Keratinocyte (primary cell): ENCODE data around the gene SLC43A3. TPM values are rescaled to one million over a fixed set of nuclear protein-coding genes. Genes with fewer than 3 reads are reported as not detected.

Experiments
- DNase-seq: peaks from one replicate; pipeline ENCODE4 v3.0.0-alpha.2; 2011; ENCODE audit warnings: low read depth, missing footprints, low spot score
- FAIRE-seq: peaks from 2 replicates; lab custom pipeline; 2011; peaks lifted over from hg19 to GRCh38; lab: Jason Lieb, UNC
- H2AFZ ChIP-seq: 2 replicates; pipeline ENCODE4 v1.6.0; 2012; ENCODE audit warnings: low read length, control low read depth, inconsistent platforms; ENCODE audit not compliant: control insufficient read depth
- H3K27ac ChIP-seq: 2 replicates; pipeline ENCODE4 v1.5.1; 2011; ENCODE audit warnings: low read length; ENCODE audit not compliant: control insufficient read depth, insufficient read depth
- H3K27me3 ChIP-seq: 3 replicates; pipeline ENCODE4 v1.6.0; 2011; ENCODE audit warnings: low read length; ENCODE audit not compliant: control insufficient read depth, insufficient read depth; ENCODE audit errors: extremely low read depth
- H3K36me3 ChIP-seq, 2 experiments: 2 replicates in 1 of 2; 3 replicates in 1 of 2; pipeline ENCODE4 v1.5.1; 2011; ENCODE audit warnings: low read length in 2 of 2, mild to moderate bottlenecking in 1 of 2; ENCODE audit not compliant: control insufficient read depth in 2 of 2, insufficient read depth in 2 of 2; ENCODE audit errors: extremely low read depth in 1 of 2
- H3K4me1 ChIP-seq: 3 replicates; pipeline ENCODE4 v1.5.1; 2011; ENCODE audit warnings: low read length; ENCODE audit not compliant: control insufficient read depth, insufficient read depth; ENCODE audit errors: extremely low read depth
- H3K4me2 ChIP-seq: 3 replicates; pipeline ENCODE4 v1.6.0; 2011; ENCODE audit warnings: low read depth, low read length; ENCODE audit not compliant: control insufficient read depth, insufficient read depth; ENCODE audit errors: extremely low read depth
- H3K4me3 ChIP-seq, 3 experiments: fragments of 200-600 bp in 1 of 3; sonication (generic) in 1 of 3; 2 replicates in 2 of 3; 3 replicates in 1 of 3; pipeline ENCODE4 v1.5.1; 2011 to 2016; ENCODE audit warnings: low read length in 3 of 3, mild to moderate bottlenecking in 3 of 3, control low read depth in 2 of 3, inconsistent platforms in 1 of 3, low read depth in 1 of 3, mixed read lengths in 1 of 3, mixed run types in 1 of 3, moderate library complexity in 1 of 3; ENCODE audit not compliant: control insufficient read depth in 2 of 3, insufficient read depth in 2 of 3; ENCODE audit errors: extremely low read depth in 1 of 3
- H3K79me2 ChIP-seq: 2 replicates; pipeline ENCODE4 v1.6.0; 2012; ENCODE audit warnings: low read length; ENCODE audit not compliant: control insufficient read depth, insufficient read depth
- H3K9ac ChIP-seq: 3 replicates; pipeline ENCODE4 v1.6.0; 2011; ENCODE audit warnings: low read length; ENCODE audit not compliant: control insufficient read depth, insufficient read depth; ENCODE audit errors: extremely low read depth
- H3K9me1 ChIP-seq: 3 replicates; pipeline ENCODE4 v1.6.0; 2011; ENCODE audit warnings: low read length; ENCODE audit not compliant: control insufficient read depth, insufficient read depth; ENCODE audit errors: extremely low read depth
- H3K9me3 ChIP-seq: 2 replicates; pipeline ENCODE4 v1.5.1; 2012; ENCODE audit warnings: low read depth, low read length; ENCODE audit not compliant: control insufficient read depth
- H4K20me1 ChIP-seq: 3 replicates; pipeline ENCODE4 v1.6.0; 2011; ENCODE audit warnings: low read length; ENCODE audit not compliant: control insufficient read depth, insufficient read depth; ENCODE audit errors: extremely low read depth
- EZH2 ChIP-seq: IDR thresholded peaks from one replicate; pipeline ENCODE4 v1.6.1; 2012; ENCODE audit warnings: inconsistent platforms, mild to moderate bottlenecking, low read length, moderate library complexity
- dilution Hi-C: fragments of 300-500 bp; cut with MboI; formaldehyde crosslinking; loops from one replicate; pipeline ENCODE4 v1.7.0; 2020; ENCODE audit warnings: low sequenced_read_pairs; ENCODE audit not compliant: extremely low pct_ligation_motif_present
- polyA plus RNA-seq, 5 experiments: library from polyadenylated mRNA; depleted of rRNA in 3 of 5; stranded (reverse) in 3 of 5; stranded (forward) in 1 of 5; unstranded in 1 of 5; fragments of >200 nt; gene quantifications; 1 replicate in 1 of 5; 2 replicates in 3 of 5; 3 replicates in 1 of 5; pipeline versions ENCODE4 v1.2.1 to v1.2.3, GENCODE V29; 2011 to 2012; ENCODE audit warnings: missing spikeins in 2 of 5, low read depth in 1 of 5, low replicate concordance in 1 of 5
- TF ChIP-seq, protein P1 (sequence below), 3 experiments: IDR thresholded peaks in 1 of 3; conservative IDR thresholded peaks in 1 of 3; optimal IDR thresholded peaks in 1 of 3; 2 replicates in 2 of 3; 3 replicates in 1 of 3; pipeline versions ENCODE3 to v1.5.1; 2011; ENCODE audit warnings: low read length in 3 of 3, mild to moderate bottlenecking in 3 of 3, moderate library complexity in 2 of 3, control low read depth in 1 of 3, inconsistent platforms in 1 of 3; ENCODE audit not compliant: insufficient read depth in 2 of 3; ENCODE audit errors: extremely low read depth in 1 of 3

The SLC43A3 gene
- polyA plus RNA-seq, 1 donor (not counting 4 experiments of a cell fraction or from before 2014, with no cell fraction given) = 48.1 TPM

DNA sequence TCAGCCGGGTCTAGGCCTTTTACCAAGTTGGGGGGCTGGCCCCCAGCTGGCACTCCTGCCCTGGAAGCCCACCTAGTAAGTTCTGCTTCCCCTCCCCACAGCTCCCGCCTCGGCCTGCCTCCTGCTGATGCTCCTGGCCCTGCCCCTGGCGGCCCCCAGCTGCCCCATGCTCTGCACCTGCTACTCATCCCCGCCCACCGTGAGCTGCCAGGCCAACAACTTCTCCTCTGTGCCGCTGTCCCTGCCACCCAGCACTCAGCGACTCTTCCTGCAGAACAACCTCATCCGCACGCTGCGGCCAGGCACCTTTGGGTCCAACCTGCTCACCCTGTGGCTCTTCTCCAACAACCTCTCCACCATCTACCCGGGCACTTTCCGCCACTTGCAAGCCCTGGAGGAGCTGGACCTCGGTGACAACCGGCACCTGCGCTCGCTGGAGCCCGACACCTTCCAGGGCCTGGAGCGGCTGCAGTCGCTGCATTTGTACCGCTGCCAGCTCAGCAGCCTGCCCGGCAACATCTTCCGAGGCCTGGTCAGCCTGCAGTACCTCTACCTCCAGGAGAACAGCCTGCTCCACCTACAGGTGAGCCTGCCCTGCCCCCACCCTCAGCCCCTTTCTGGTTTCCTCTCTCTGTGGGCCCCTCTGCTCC, 40.7 kb upstream of the SLC43A3 start:
- no peak for DNase-seq
- no peak overlapping the region for H2AFZ ChIP-seq
- H3K79me2 ChIP-seq = no peaks in the 10 kb centered on the region
- H3K9ac ChIP-seq = no peak overlapping the region
- H3K27me3 ChIP-seq = peaks cover under 1% of the 10 kb centered on the region
- no peak overlapping the region for H3K4me3 ChIP-seq
- TF ChIP-seq, protein P1, sequence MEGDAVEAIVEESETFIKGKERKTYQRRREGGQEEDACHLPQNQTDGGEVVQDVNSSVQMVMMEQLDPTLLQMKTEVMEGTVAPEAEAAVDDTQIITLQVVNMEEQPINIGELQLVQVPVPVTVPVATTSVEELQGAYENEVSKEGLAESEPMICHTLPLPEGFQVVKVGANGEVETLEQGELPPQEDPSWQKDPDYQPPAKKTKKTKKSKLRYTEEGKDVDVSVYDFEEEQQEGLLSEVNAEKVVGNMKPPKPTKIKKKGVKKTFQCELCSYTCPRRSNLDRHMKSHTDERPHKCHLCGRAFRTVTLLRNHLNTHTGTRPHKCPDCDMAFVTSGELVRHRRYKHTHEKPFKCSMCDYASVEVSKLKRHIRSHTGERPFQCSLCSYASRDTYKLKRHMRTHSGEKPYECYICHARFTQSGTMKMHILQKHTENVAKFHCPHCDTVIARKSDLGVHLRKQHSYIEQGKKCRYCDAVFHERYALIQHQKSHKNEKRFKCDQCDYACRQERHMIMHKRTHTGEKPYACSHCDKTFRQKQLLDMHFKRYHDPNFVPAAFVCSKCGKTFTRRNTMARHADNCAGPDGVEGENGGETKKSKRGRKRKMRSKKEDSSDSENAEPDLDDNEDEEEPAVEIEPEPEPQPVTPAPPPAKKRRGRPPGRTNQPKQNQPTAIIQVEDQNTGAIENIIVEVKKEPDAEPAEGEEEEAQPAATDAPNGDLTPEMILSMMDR (optimal IDR thresholded peaks at IDR 0.05 in 1 of 3, IDR thresholded peaks at IDR 0.05 in 1 of 3, conservative IDR thresholded peaks at IDR 0.05 in 1 of 3; ENCODE audit: extremely low read depth in 1 of 3, insufficient read depth in 2 of 3, low read length in 3 of 3) = no peak
- TF ChIP-seq EZH2 = no peak
- H3K4me1 ChIP-seq = no peaks in the 10 kb centered on the region
- dilution Hi-C loops = no loop called here
- H4K20me1 ChIP-seq = no peaks in the 10 kb centered on the region
- no peak overlapping the region for H3K27ac ChIP-seq
- H3K36me3 ChIP-seq = no peaks in the 10 kb centered on the region
- no peak overlapping the region for H3K4me2 ChIP-seq
- no peaks in the 10 kb centered on the region for H3K9me3 ChIP-seq
- FAIRE-seq = no peak
- H3K9me1 ChIP-seq = no peaks in the 10 kb centered on the region

- no peak overlapping the region for H2AFZ ChIP-seq
- TF ChIP-seq EZH2 = no peak
- TF ChIP-seq, protein P1 (optimal IDR thresholded peaks at IDR 0.05 in 1 of 3, IDR thresholded peaks at IDR 0.05 in 1 of 3, conservative IDR thresholded peaks at IDR 0.05 in 1 of 3; ENCODE audit: extremely low read depth in 1 of 3, insufficient read depth in 2 of 3, low read length in 3 of 3) = peak in 1 of 3 experiments; percentile 13
- H4K20me1 ChIP-seq = no peaks in the 10 kb centered on the region
- H3K4me3 ChIP-seq = no peak overlapping the region
- dilution Hi-C loops = no loop called here
- no peak overlapping the region for H3K9ac ChIP-seq
- no peak for DNase-seq
- H3K79me2 ChIP-seq = no peaks in the 10 kb centered on the region
- H3K9me1 ChIP-seq = no peaks in the 10 kb centered on the region
- no peaks in the 10 kb centered on the region for H3K36me3 ChIP-seq
- H3K27ac ChIP-seq = no peak overlapping the region
- H3K9me3 ChIP-seq = no peaks in the 10 kb centered on the region
- no peak for FAIRE-seq
- no peaks in the 10 kb centered on the region for H3K4me1 ChIP-seq
- H3K4me2 ChIP-seq = no peak overlapping the region
- H3K27me3 ChIP-seq = peaks cover 9% of the 10 kb centered on the region
Observed at GRCh38 chr11:57466680-57467079, 39.8 kb upstream of the SLC43A3 start.
